BE2C (cell line): Measurements from ENCODE around the gene CFAP53. TPM values are rescaled to one million over a fixed set of nuclear protein-coding genes. Genes with fewer than 3 reads are reported as not detected.

Experiments used
- DNase-seq: peaks from one replicate; pipeline ENCODE4 v3.0.0-alpha.2; 2020
- H3K27me3 ChIP-seq: fragments of 250-450 bp; sonication (Bioruptor Pico); 2 replicates; pipeline ENCODE4 v1.5.1; 2020; ENCODE audit warnings: mild to moderate bottlenecking
- H3K36me3 ChIP-seq: fragments of 250-450 bp; sonication (Bioruptor Pico); 2 replicates; pipeline ENCODE4 v1.5.1; 2020; ENCODE audit warnings: mild to moderate bottlenecking
- H3K4me1 ChIP-seq: fragments of 250-450 bp; sonication (Bioruptor Pico); 2 replicates; pipeline ENCODE4 v1.5.1; 2020
- H3K4me3 ChIP-seq: 2 replicates; pipeline ENCODE4 v1.5.1; 2011; ENCODE audit warnings: low read depth, low read length
- H3K9me3 ChIP-seq: fragments of 250-450 bp; sonication (Bioruptor Pico); 2 replicates; pipeline ENCODE4 v1.5.1; 2020
- CTCF ChIP-seq: IDR thresholded peaks from 2 replicates; pipeline ENCODE4 v1.5.1; 2012; ENCODE audit warnings: mild to moderate bottlenecking, low read depth, low read length
- polyA plus RNA-seq: library from polyadenylated mRNA; unstranded; fragments of >200 nt; gene quantifications from one replicate; pipeline ENCODE4 v1.2.1, GENCODE V29; 2012; ENCODE audit warnings: low read depth, missing spikeins; ENCODE audit not compliant: insufficient read length, insufficient read depth

CFAP53 gene
- 0.86 TPM for polyA plus RNA-seq

GRCh38 chr18:50266248-50266704 lies at the start of gene CFAP53:
TSS of gene CFAP53 (minus strand) at chr18:50266495. CDS start at chr18:50266404, 91 bp downstream.
- Histone ChIP-seq H3K9me3 (no peaks in the 10 kb centered on the region), H3K27me3 (no peaks in the 10 kb centered on the region), H3K4me3 (peak within 1 kb of the TSS; percentile 63), H3K36me3 (no peaks in the 10 kb centered on the region), H3K4me1 (no peaks in the 10 kb centered on the region)
- DNase-seq, result peak; percentile 84
- TF ChIP-seq CTCF, result no peak

GRCh38 chr18:50315100-50315871 lies 49.0 kb upstream of the CFAP53 start:
- Histone ChIP-seq H3K9me3 (no peaks in the 10 kb centered on the region), H3K4me1 (no peaks in the 10 kb centered on the region), H3K27me3 (no peaks in the 10 kb centered on the region; the same call in 1 of the 2 replicates), H3K4me3 (no peak overlapping the region), H3K36me3 (no peaks in the 10 kb centered on the region)
- DNase-seq, result no peak
- TF ChIP-seq CTCF, result no peak

GRCh38 chr18:50313873-50314460 lies 47.7 kb upstream of the CFAP53 start:
- no peak for DNase-seq
- Histone ChIP-seq H3K36me3 (no peaks in the 10 kb centered on the region), H3K9me3 (no peaks in the 10 kb centered on the region), H3K4me3 (no peak overlapping the region), H3K4me1 (no peaks in the 10 kb centered on the region), H3K27me3 (no peaks in the 10 kb centered on the region)
- no peak for TF ChIP-seq CTCF

- Histone ChIP-seq H3K36me3 (no peaks in the 10 kb centered on the region), H3K4me3 (no peak overlapping the region), H3K9me3 (no peaks in the 10 kb centered on the region), H3K4me1 (no peaks in the 10 kb centered on the region), H3K27me3 (no peaks in the 10 kb centered on the region)
- TF ChIP-seq CTCF, result no peak
- DNase-seq, result no peak
These were observed 46.8 kb upstream of the CFAP53 start for GRCh38 chr18:50313031-50313607.

GRCh38 chr18:50312296-50313030 lies 46.2 kb upstream of the CFAP53 start:
- no peak for DNase-seq
- H3K9me3 ChIP-seq, result no peaks in the 10 kb centered on the region
- no peaks in the 10 kb centered on the region for H3K4me1 ChIP-seq
- no peak overlapping the region for H3K4me3 ChIP-seq
- no peaks in the 10 kb centered on the region for H3K27me3 ChIP-seq
- TF ChIP-seq CTCF, result no peak
- H3K36me3 ChIP-seq, result no peaks in the 10 kb centered on the region
